ENCODE results near the gene CSNK1G2. TPM values are rescaled to one million over a fixed set of nuclear protein-coding genes. Genes with fewer than 3 reads are reported as not detected.

Gene CSNK1G2
- total and polyA plus RNA-seq, 2 of the 13 experiments (the other 11 are each of a cell fraction or from before 2014, with no cell fraction given): 53.8 to 72.5 TPM

- TF ChIP-seq NR2C2 (CRISPR knock-in tag; IDR thresholded peaks at IDR 0.05; ENCODE audit: borderline replicate concordance) (peak; percentile 52), KLF16 (CRISPR knock-in tag; IDR thresholded peaks at IDR 0.05) (0 out of 4 replicates have a peak, but pooled peaks of 1 of the 2 experiments have one; percentile 35), FOXK1 (CRISPR knock-in tag; IDR thresholded peaks at IDR 0.05; ENCODE audit: borderline replicate concordance, low read depth) (no peak), NFYB (CRISPR knock-in tag; IDR thresholded peaks at IDR 0.05) (no peak), ZNF720 (CRISPR knock-in tag; IDR thresholded peaks at IDR 0.05) (no peak), DMAP1 (CRISPR knock-in tag; IDR thresholded peaks at IDR 0.05) (0 out of 2 replicates have a peak, but pooled peaks have one; percentile 14), RCOR2 (CRISPR knock-in tag; IDR thresholded peaks at IDR 0.05) (no peak), ZNF552 (CRISPR knock-in tag; IDR thresholded peaks at IDR 0.05; ENCODE audit: borderline replicate concordance) (no peak), ZNF333 (CRISPR knock-in tag; IDR thresholded peaks at IDR 0.05; ENCODE audit: borderline replicate concordance) (no peak; the same call in 1 of the 2 replicates), XRCC5 (optimal IDR thresholded peaks at IDR 0.05; ENCODE audit: low read length) (peak; percentile 38), LBX2 (CRISPR knock-in tag; IDR thresholded peaks at IDR 0.05; ENCODE audit: borderline replicate concordance) (no peak), ZNF205 (CRISPR knock-in tag; IDR thresholded peaks at IDR 0.05) (no peak), CAMTA2 (CRISPR knock-in tag; IDR thresholded peaks at IDR 0.05; ENCODE audit: borderline replicate concordance) (no peak), CCDC6 (CRISPR knock-in tag; IDR thresholded peaks at IDR 0.05) (peak; percentile 41; the same call in 1 of the 2 replicates), THAP9 (CRISPR knock-in tag; IDR thresholded peaks at IDR 0.05; ENCODE audit: borderline replicate concordance) (no peak), THAP11 (CRISPR knock-in tag; IDR thresholded peaks at IDR 0.05) (peak; percentile 65), PAF1 (CRISPR knock-in tag; IDR thresholded peaks at IDR 0.05) (no peak), ZFP1 (CRISPR knock-in tag; IDR thresholded peaks at IDR 0.05) (no peak), ZNF891 (CRISPR knock-in tag; IDR thresholded peaks at IDR 0.05) (peak; percentile 1; the same call in 1 of the 2 replicates), HNF1B (CRISPR knock-in tag; IDR thresholded peaks at IDR 0.05) (peak; percentile 81)
- TF ChIP-seq, protein P1, sequence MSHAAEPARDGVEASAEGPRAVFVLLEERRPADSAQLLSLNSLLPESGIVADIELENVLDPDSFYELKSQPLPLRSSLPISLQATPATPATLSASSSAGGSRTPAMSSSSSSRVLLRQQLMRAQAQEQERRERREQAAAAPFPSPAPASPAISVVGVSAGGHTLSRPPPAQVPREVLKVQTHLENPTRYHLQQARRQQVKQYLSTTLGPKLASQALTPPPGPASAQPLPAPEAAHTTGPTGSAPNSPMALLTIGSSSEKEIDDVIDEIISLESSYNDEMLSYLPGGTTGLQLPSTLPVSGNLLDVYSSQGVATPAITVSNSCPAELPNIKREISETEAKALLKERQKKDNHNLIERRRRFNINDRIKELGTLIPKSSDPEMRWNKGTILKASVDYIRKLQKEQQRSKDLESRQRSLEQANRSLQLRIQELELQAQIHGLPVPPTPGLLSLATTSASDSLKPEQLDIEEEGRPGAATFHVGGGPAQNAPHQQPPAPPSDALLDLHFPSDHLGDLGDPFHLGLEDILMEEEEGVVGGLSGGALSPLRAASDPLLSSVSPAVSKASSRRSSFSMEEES (CRISPR knock-in tag; IDR thresholded peaks at IDR 0.05): peak; percentile 33; the same call in 1 of the 2 replicates
Observed at GRCh38 chr19:1942078-1942933, 1.3 kb downstream of the CSNK1G2 start (continued).
